Caco-2 (cell line): ENCODE results near the gene CLTC. TPM values are rescaled to one million over a fixed set of nuclear protein-coding genes. Genes with fewer than 3 reads are reported as not detected.
"Not testable (repeated sequence)": the region's sequence is repeated elsewhere in the genome, so short reads cannot be mapped to it uniquely, and the experiment has no call there.

Source experiments
- BruUV-seq: library from RNA; stranded (reverse); fragments of 400-500 nt; replicated peaks from 2 replicates; lab custom pipeline; 2021; lab: Mats Ljungman, UMichigan
- CTCF ChIA-PET: fragments of 300-600 bp; sonication (Branson Sonifier 250); formaldehyde crosslinking; loops from one replicate; lab custom pipeline; 2022; ENCODE audit warnings: antibody characterized with exemption; lab: Charles Lee
- POLR2A ChIA-PET: fragments of 300-600 bp; sonication (Branson Sonifier 250); formaldehyde crosslinking; loops from one replicate; lab custom pipeline; 2022; ENCODE audit warnings: antibody characterized with exemption; lab: Charles Lee
- DNase-seq, 2 experiments: peaks; one replicate each; pipeline versions ENCODE4 v3.0.0 to v3.0.0-alpha.2; 2020 to 2022
- H3K27me3 ChIP-seq: replicated peaks from 2 replicates; pipeline ENCODE4 v1.6.0; 2011; ENCODE audit warnings: low read length; ENCODE audit not compliant: control insufficient read depth, insufficient read depth
- H3K36me3 ChIP-seq: 2 replicates; pipeline ENCODE4 v1.5.1; 2011; ENCODE audit warnings: low read length; ENCODE audit not compliant: control insufficient read depth, insufficient read depth
- H3K4me1 ChIP-seq: fragments of 250-450 bp; sonication (Bioruptor Pico); 2 replicates; pipeline ENCODE4 v1.5.1; 2020; ENCODE audit warnings: mild to moderate bottlenecking
- H3K4me3 ChIP-seq: 2 replicates; pipeline ENCODE4 v1.5.1; 2011; ENCODE audit warnings: low read depth, mild to moderate bottlenecking, control low read depth, low read length
- H3K9me3 ChIP-seq: fragments of 250-450 bp; sonication (Bioruptor Pico); 2 replicates; pipeline ENCODE4 v1.5.1; 2020; ENCODE audit warnings: mild to moderate bottlenecking, moderate library complexity
- H3K27ac Mint-ChIP-seq: one replicate; pipeline ENCODE4 v1.8.0; 2022; ENCODE audit warnings: mixed read lengths; ENCODE audit not compliant: unreplicated experiment
- H3K27me3 Mint-ChIP-seq: one replicate; pipeline ENCODE4 v1.8.0; 2022; ENCODE audit warnings: mixed read lengths; ENCODE audit not compliant: insufficient read depth, unreplicated experiment
- H3K36me3 Mint-ChIP-seq: one replicate; pipeline ENCODE4 v1.8.0; 2022; ENCODE audit warnings: mild to moderate bottlenecking, mixed read lengths; ENCODE audit not compliant: insufficient read depth, unreplicated experiment
- H3K4me1 Mint-ChIP-seq: one replicate; pipeline ENCODE4 v1.8.0; 2022; ENCODE audit warnings: low read depth, mixed read lengths; ENCODE audit not compliant: unreplicated experiment
- H3K4me3 Mint-ChIP-seq: one replicate; pipeline ENCODE4 v1.8.0; 2022; ENCODE audit warnings: mild to moderate bottlenecking, moderate library complexity, mixed read lengths; ENCODE audit not compliant: unreplicated experiment
- H3K9me3 Mint-ChIP-seq: one replicate; pipeline ENCODE4 v1.8.0; 2022; ENCODE audit warnings: mixed read lengths; ENCODE audit not compliant: unreplicated experiment
- intact Hi-C: fragments of 100-400 bp; cut with micrococcal nuclease; formaldehyde crosslinking; loops from one replicate; pipeline ENCODE4 v1.10.0; 2022; ENCODE audit not compliant: unreplicated experiment
- total RNA-seq: library from RNA; stranded (reverse); gene quantifications from 2 replicates; pipeline ENCODE4 v1.2.3, GENCODE V29; 2022
- TF ChIP-seq, protein P1 (sequence below), 2 experiments: fragments of 200-600 bp in 1 of 2; IDR thresholded peaks; 1 replicate in 1 of 2; 2 replicates in 1 of 2; pipeline versions ENCODE4 v1.5.1 to v1.8.0; 2011 to 2022; ENCODE audit warnings: antibody characterized with exemption in 1 of 2, control low read depth in 1 of 2, inconsistent platforms in 1 of 2, low read depth in 1 of 2, low read length in 1 of 2, mild to moderate bottlenecking in 1 of 2, moderate library complexity in 1 of 2; ENCODE audit not compliant: insufficient read depth in 1 of 2, severe bottlenecking in 1 of 2, unreplicated experiment in 1 of 2

The CLTC gene
- total RNA-seq, 1 experiment from 2014 or later = 289 TPM

DNA sequence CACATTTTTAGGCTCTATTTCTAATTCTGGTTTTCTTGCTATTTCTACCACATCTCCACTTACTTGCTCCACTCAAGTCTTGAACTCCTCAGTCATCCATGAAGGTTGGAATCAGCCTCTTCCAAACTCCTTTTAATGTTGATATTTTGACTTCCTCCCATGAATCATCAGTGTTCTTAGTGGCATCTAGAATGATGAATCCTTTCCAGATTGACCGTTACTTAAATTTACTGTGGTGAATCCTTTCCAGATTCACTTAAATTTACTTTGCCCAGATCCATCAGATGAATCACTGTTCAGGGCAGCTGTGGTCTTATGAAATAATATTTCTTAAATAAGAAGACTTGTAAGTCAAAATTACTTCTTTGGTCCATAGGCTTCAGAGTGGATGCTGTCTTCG is 32.4 kb downstream of the CLTC start:
- H3K4me1 Mint-ChIP-seq = no peaks in the 10 kb centered on the region
- intact Hi-C loops = no loop called here
- no TSS peak for BruUV-seq
- H3K4me3 Mint-ChIP-seq = no peak overlapping the region
- H3K4me3 ChIP-seq = no peak overlapping the region
- H3K36me3 ChIP-seq = peaks cover 9% of the 10 kb centered on the region
- TF ChIP-seq, protein P1, sequence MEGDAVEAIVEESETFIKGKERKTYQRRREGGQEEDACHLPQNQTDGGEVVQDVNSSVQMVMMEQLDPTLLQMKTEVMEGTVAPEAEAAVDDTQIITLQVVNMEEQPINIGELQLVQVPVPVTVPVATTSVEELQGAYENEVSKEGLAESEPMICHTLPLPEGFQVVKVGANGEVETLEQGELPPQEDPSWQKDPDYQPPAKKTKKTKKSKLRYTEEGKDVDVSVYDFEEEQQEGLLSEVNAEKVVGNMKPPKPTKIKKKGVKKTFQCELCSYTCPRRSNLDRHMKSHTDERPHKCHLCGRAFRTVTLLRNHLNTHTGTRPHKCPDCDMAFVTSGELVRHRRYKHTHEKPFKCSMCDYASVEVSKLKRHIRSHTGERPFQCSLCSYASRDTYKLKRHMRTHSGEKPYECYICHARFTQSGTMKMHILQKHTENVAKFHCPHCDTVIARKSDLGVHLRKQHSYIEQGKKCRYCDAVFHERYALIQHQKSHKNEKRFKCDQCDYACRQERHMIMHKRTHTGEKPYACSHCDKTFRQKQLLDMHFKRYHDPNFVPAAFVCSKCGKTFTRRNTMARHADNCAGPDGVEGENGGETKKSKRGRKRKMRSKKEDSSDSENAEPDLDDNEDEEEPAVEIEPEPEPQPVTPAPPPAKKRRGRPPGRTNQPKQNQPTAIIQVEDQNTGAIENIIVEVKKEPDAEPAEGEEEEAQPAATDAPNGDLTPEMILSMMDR (IDR thresholded peaks at IDR 0.05; ENCODE audit: insufficient read depth in 1 of 2, low read depth in 1 of 2, low read length in 1 of 2, severe bottlenecking in 1 of 2, unreplicated experiment in 1 of 2) = no peak
- H3K27me3 Mint-ChIP-seq = no peaks in the 10 kb centered on the region
- no peak for DNase-seq
- H3K9me3 ChIP-seq = no peaks in the 10 kb centered on the region
- no peaks in the 10 kb centered on the region for H3K9me3 Mint-ChIP-seq
- no peaks in the 10 kb centered on the region for H3K27me3 ChIP-seq
- H3K27ac Mint-ChIP-seq = no peak overlapping the region
- ChIA-PET CTCF (no interaction called here), POLR2A (no interaction called here)
- peaks cover 98% of the 10 kb centered on the region for H3K36me3 Mint-ChIP-seq
- H3K4me1 ChIP-seq = no peaks in the 10 kb centered on the region

DNA sequence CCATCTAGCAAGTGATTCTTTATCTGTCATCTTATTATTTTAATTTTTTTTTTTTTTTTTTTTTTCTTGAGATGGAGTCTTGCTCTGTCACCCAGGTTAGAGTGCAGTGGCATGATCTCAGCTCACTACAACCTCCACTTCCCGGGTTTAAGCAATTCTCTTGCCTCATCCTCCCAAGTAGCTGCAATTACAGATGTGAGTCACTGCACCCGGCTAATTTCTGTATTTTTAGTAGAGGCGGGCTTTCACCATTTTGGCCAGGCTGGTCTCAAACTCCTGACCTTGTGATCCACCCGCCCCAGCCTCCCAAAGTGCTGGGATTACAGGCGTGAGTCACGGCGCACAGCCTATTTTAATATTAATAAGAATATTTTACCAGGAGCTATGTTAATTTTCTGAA is 36.9 kb downstream of the CLTC start:
- peaks cover 10% of the 10 kb centered on the region for H3K36me3 ChIP-seq
- H3K27ac Mint-ChIP-seq, H3K27me3 Mint-ChIP-seq, H3K4me1 Mint-ChIP-seq, POLR2A ChIA-PET, intact Hi-C loops, CTCF ChIA-PET, H3K4me3 ChIP-seq, H3K9me3 Mint-ChIP-seq, H3K4me3 Mint-ChIP-seq, H3K4me1 ChIP-seq, DNase-seq, BruUV-seq, H3K9me3 ChIP-seq, H3K27me3 ChIP-seq: not testable (repeated sequence)
- H3K36me3 Mint-ChIP-seq = peaks cover 98% of the 10 kb centered on the region

DNA sequence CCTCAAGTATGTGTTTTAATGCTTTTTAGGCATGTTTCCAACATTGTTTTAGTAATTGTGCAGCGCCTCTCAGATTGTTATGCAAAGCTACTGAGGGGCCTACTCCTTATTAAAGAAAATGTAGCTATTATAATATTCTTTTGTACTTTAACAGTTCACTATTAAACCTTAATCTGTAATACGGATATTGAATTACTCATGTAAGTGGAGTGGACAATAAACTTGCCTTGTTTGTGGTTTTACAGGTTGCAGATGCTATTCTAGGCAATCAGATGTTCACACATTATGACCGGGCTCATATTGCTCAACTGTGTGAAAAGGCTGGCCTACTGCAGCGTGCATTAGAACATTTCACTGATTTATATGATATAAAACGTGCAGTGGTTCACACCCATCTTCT is 46.5 kb downstream of the CLTC start:
- DNase-seq = no peak
- peaks cover 8% of the 10 kb centered on the region for H3K4me1 ChIP-seq
- Mint-ChIP-seq H3K36me3 (peaks cover 77% of the 10 kb centered on the region), H3K27ac (no peak overlapping the region), H3K9me3 (no peaks in the 10 kb centered on the region), H3K4me1 (no peaks in the 10 kb centered on the region), H3K4me3 (no peak overlapping the region), H3K27me3 (no peaks in the 10 kb centered on the region)
- H3K27me3 ChIP-seq = no peaks in the 10 kb centered on the region
- intact Hi-C loops = no loop called here
- H3K4me3 ChIP-seq = no peak overlapping the region
- TF ChIP-seq, protein P1 (IDR thresholded peaks at IDR 0.05; ENCODE audit: insufficient read depth in 1 of 2, low read depth in 1 of 2, low read length in 1 of 2, severe bottlenecking in 1 of 2, unreplicated experiment in 1 of 2) = no peak
- H3K9me3 ChIP-seq = no peaks in the 10 kb centered on the region
- no TSS peak for BruUV-seq
- peaks cover 2% of the 10 kb centered on the region for H3K36me3 ChIP-seq
- CTCF ChIA-PET = no interaction called here
- POLR2A ChIA-PET = no interaction called here

DNA sequence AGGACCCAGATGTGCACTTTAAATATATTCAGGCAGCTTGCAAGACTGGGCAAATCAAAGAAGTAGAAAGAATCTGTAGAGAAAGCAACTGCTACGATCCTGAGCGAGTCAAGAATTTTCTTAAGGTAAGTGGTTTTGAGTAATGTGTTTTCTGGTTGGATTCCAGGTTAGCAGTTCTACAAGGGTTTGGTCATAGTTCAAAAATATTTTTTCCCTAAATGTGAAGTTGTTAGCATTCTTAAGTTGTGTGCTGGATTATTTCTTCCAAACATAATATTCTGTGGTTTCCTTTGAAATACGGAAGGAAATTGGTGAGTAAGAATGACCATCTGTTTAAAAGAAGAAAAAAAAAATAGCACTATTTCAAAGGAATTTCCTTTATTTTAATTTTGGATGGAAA is 49.1 kb downstream of the CLTC start:
- H3K4me1 Mint-ChIP-seq = peaks cover 4% of the 10 kb centered on the region
- peaks cover 75% of the 10 kb centered on the region for H3K36me3 Mint-ChIP-seq
- no peaks in the 10 kb centered on the region for H3K9me3 Mint-ChIP-seq
- no peaks in the 10 kb centered on the region for H3K27me3 Mint-ChIP-seq
- H3K36me3 ChIP-seq = peaks cover 2% of the 10 kb centered on the region; the same call in 1 of the 2 replicates
- no peak overlapping the region for H3K27ac Mint-ChIP-seq
- intact Hi-C loops = no loop called here
- no peak overlapping the region for H3K4me3 ChIP-seq
- peaks cover 8% of the 10 kb centered on the region for H3K4me1 ChIP-seq
- no peak for DNase-seq
- no peaks in the 10 kb centered on the region for H3K9me3 ChIP-seq
- TF ChIP-seq, protein P1 (IDR thresholded peaks at IDR 0.05; ENCODE audit: insufficient read depth in 1 of 2, low read depth in 1 of 2, low read length in 1 of 2, severe bottlenecking in 1 of 2, unreplicated experiment in 1 of 2) = no peak
- ChIA-PET POLR2A (no interaction called here), CTCF (no interaction called here)
- no TSS peak for BruUV-seq
- H3K4me3 Mint-ChIP-seq = no peak overlapping the region
- H3K27me3 ChIP-seq = no peaks in the 10 kb centered on the region
